ENCODE measurements around the gene MOG.

DNA sequence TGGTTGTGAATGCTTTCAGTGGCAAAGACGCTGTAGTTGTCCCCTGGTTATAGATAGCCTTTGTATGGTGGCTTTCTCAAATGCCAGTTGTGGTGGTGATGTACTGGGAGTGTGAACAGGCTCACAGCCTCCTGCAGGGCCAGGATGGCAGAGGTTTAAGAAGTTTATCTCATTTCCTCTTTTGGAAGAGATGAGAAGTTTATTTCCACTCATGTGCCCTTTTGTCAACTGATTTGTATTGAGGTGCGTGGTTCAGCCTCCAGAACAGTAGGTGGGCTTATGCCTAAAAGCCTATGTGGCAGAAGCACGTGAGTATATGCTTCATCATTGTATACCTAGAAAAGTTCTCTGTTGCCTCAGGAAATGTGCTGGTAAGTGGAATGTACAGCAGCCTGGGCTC, 37.7 kb downstream of the MOG start:
- TF ChIP-seq EZH2phosphoT487 (IDR thresholded peaks at IDR 0.05; ENCODE audit: insufficient read depth, low read depth) (no peak), EZH2 (IDR thresholded peaks at IDR 0.05; ENCODE audit: insufficient read depth, poor library complexity, severe bottlenecking) (no peak)
